Endothelial cell of umbilical vein (primary cell): Measurements from ENCODE around the gene RNGTT. TPM values are rescaled to one million over a fixed set of nuclear protein-coding genes. Genes with fewer than 3 reads are reported as not detected.

Source experiments
- BruUV-seq: library from RNA; stranded (reverse); fragments of 400-500 nt; replicated peaks from 2 replicates; lab custom pipeline; 2021; lab: Mats Ljungman, UMichigan
- CTCF ChIA-PET: fragments of 300-600, 350-600 bp; sonication (Branson Sonifier 250); formaldehyde crosslinking; loops from one replicate; lab custom pipeline; 2021; ENCODE audit warnings: antibody characterized with exemption, inconsistent platforms; lab: Charles Lee
- POLR2A ChIA-PET: fragments of 300-600, 350-600 bp; sonication (Branson Sonifier 250); formaldehyde crosslinking; loops from one replicate; lab custom pipeline; 2021; ENCODE audit warnings: antibody characterized with exemption, inconsistent platforms; lab: Charles Lee
- DNase-seq: peaks from one replicate; pipeline ENCODE4 v3.0.0-alpha.2; 2011; ENCODE audit warnings: low read depth, low spot score
- FAIRE-seq: peaks from 2 replicates; lab custom pipeline; 2011; peaks lifted over from hg19 to GRCh38; lab: Jason Lieb, UNC
- H2AFZ ChIP-seq: 2 replicates; pipeline ENCODE4 v1.6.0; 2012; ENCODE audit warnings: low read depth, low read length, control low read depth, inconsistent platforms
- H3K27ac ChIP-seq: 2 replicates; pipeline ENCODE4 v1.5.1; 2011; ENCODE audit warnings: low read depth, mild to moderate bottlenecking, control low read depth, low read length, moderate library complexity; ENCODE audit not compliant: insufficient read depth
- H3K27me3 ChIP-seq, 2 experiments: 2 replicates each; pipeline versions ENCODE4 v1.6.0 to v1.6.1; 2011; ENCODE audit warnings: low read length in 2 of 2, mixed read lengths in 1 of 2; ENCODE audit not compliant: control insufficient read depth in 2 of 2, insufficient read depth in 2 of 2
- H3K36me3 ChIP-seq, 2 experiments: 2 replicates in 1 of 2; 3 replicates in 1 of 2; pipeline ENCODE4 v1.5.1; 2011; ENCODE audit warnings: low read length in 2 of 2, mild to moderate bottlenecking in 1 of 2, moderate library complexity in 1 of 2; ENCODE audit not compliant: control insufficient read depth in 2 of 2, insufficient read depth in 2 of 2; ENCODE audit errors: extremely low read depth in 1 of 2
- H3K4me1 ChIP-seq: 3 replicates; pipeline ENCODE4 v1.5.1; 2011; ENCODE audit warnings: mild to moderate bottlenecking, low read length; ENCODE audit not compliant: control insufficient read depth, insufficient read depth; ENCODE audit errors: extremely low read depth
- H3K4me2 ChIP-seq: 2 replicates; pipeline ENCODE4 v1.6.1; 2011; ENCODE audit warnings: low read length, control low read depth, mixed read lengths; ENCODE audit not compliant: insufficient read depth
- H3K4me3 ChIP-seq, 3 experiments: fragments of 200-600 bp in 1 of 3; sonication (generic), shearing (Covaris generic) in 1 of 3; replicated peaks in 1 of 3; 2 replicates each; pipeline ENCODE4 v1.5.1; 2011 to 2016; ENCODE audit warnings: control low read depth in 3 of 3, low read length in 3 of 3, mild to moderate bottlenecking in 2 of 3, inconsistent platforms in 1 of 3, low read depth in 1 of 3, moderate library complexity in 1 of 3; ENCODE audit not compliant: insufficient read depth in 1 of 3
- H3K79me2 ChIP-seq: 2 replicates; pipeline ENCODE4 v1.6.0; 2012; ENCODE audit warnings: low read length, inconsistent platforms; ENCODE audit not compliant: control insufficient read depth, insufficient read depth
- H3K9ac ChIP-seq: replicated peaks from 2 replicates; pipeline ENCODE3; 2011; ENCODE audit warnings: low read length, control low read depth; ENCODE audit not compliant: insufficient read depth; ENCODE audit errors: extremely low read depth
- H3K9me1 ChIP-seq: replicated peaks from 3 replicates; pipeline ENCODE4 v1.6.0; 2011; ENCODE audit warnings: mild to moderate bottlenecking, low read length; ENCODE audit not compliant: control insufficient read depth, insufficient read depth; ENCODE audit errors: extremely low read depth
- H3K9me3 ChIP-seq: replicated peaks from 2 replicates; pipeline ENCODE4 v1.5.1; 2012; ENCODE audit warnings: low read length, inconsistent platforms; ENCODE audit not compliant: control insufficient read depth, insufficient read depth
- H4K20me1 ChIP-seq: replicated peaks from 2 replicates; pipeline ENCODE3; 2011; ENCODE audit warnings: mild to moderate bottlenecking, low read length; ENCODE audit not compliant: control insufficient read depth, insufficient read depth; ENCODE audit errors: extremely low read depth
- EZH2 ChIP-seq: IDR thresholded peaks from 2 replicates; pipeline ENCODE4 v1.6.1; 2012; ENCODE audit warnings: borderline replicate concordance, low read depth, mild to moderate bottlenecking, moderate library complexity, low read length, inconsistent platforms; ENCODE audit not compliant: severe bottlenecking
- FOS ChIP-seq: IDR thresholded peaks from 2 replicates; pipeline ENCODE4 v1.6.1; 2011; ENCODE audit warnings: mild to moderate bottlenecking, low read length, moderate library complexity, borderline replicate concordance; ENCODE audit not compliant: insufficient read depth
- GATA2 ChIP-seq: IDR thresholded peaks from 2 replicates; pipeline ENCODE4 v1.7.0; 2011; ENCODE audit warnings: low read depth, mild to moderate bottlenecking, moderate library complexity, mixed read lengths, low read length; ENCODE audit not compliant: insufficient read length, insufficient read depth
- JUN ChIP-seq: IDR thresholded peaks from 2 replicates; pipeline ENCODE4 v1.6.1; 2011; ENCODE audit warnings: borderline replicate concordance, low read depth; ENCODE audit not compliant: insufficient read length, insufficient read depth
- MYC ChIP-seq: IDR thresholded peaks from one replicate; pipeline ENCODE4 v1.6.1; 2011; ENCODE audit warnings: mild to moderate bottlenecking, low read depth, low read length
- POLR2A ChIP-seq: IDR thresholded peaks from 2 replicates; pipeline ENCODE4 v1.6.1; 2012; ENCODE audit warnings: low read depth, mild to moderate bottlenecking, control low read depth, low read length
- POLR2AphosphoS5 ChIP-seq: IDR thresholded peaks from 2 replicates; pipeline ENCODE4 v1.6.1; 2012; ENCODE audit warnings: low read depth, mild to moderate bottlenecking, control low read depth, low read length, moderate library complexity; ENCODE audit not compliant: insufficient read depth
- dilution Hi-C: fragments of 300-500 bp; cut with MboI; formaldehyde crosslinking; loops from one replicate; pipeline ENCODE4 v1.15.0; 2019; ENCODE audit warnings: low sequenced_read_pairs; ENCODE audit not compliant: extremely low pct_ligation_motif_present
- intact Hi-C: fragments of 100-400 bp; cut with micrococcal nuclease; formaldehyde crosslinking; loops from one replicate; pipeline ENCODE4 v1.10.0; 2022
- polyA plus RNA-seq, 4 experiments: library from polyadenylated mRNA; depleted of rRNA in 3 of 4; stranded (reverse) in 3 of 4; unstranded in 1 of 4; fragments of >200 nt; gene quantifications; 2 replicates each; pipeline versions ENCODE4 v1.2.1 to v1.2.3, GENCODE V29; 2011 to 2012; ENCODE audit warnings: missing spikeins in 1 of 4
- total RNA-seq: library from RNA; stranded (reverse); gene quantifications from 2 replicates; pipeline ENCODE4 v1.2.3, GENCODE V29; 2021
- TF ChIP-seq, protein P1 (sequence below): IDR thresholded peaks from 2 replicates; pipeline ENCODE4 v1.6.1; 2011; ENCODE audit not compliant: insufficient read depth, insufficient read length
- TF ChIP-seq, protein P2 (sequence below), 2 donors: IDR thresholded peaks; 1 replicate in 1 of 2; 2 replicates in 1 of 2; pipeline ENCODE4 v1.5.1; 2011; ENCODE audit warnings: low read length in 2 of 2, mild to moderate bottlenecking in 2 of 2, moderate library complexity in 2 of 2, control low read depth in 1 of 2, inconsistent platforms in 1 of 2, low read depth in 1 of 2; ENCODE audit not compliant: insufficient read depth in 1 of 2; ENCODE audit errors: extremely low read depth in 1 of 2

RNGTT gene
- total and polyA plus RNA-seq, 2 donors (not counting 3 experiments of a cell fraction or from before 2014, with no cell fraction given), result 2.1 to 13.1 TPM

DNA sequence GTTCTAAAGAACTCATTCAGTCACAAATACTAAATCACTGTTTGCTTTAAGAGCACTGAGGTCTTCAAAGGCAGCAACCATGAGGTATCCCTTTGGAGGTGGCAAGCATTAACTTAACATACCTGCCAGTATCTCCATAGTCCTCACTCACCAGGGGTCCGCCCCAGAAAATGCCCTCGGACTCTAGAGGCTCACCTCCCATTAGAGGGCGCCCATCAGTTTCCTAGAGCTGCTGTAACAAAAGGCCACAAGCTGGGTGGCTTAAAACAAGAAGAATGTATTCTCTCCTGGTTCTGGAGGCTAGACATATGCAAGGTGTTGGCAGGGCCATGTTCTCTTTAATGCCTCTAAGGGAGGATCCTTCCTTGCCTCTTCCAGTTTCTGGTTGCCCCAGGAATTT is 12.0 kb upstream of the RNGTT start:
- no peak overlapping the region for H3K9ac ChIP-seq
- H3K4me1 ChIP-seq, result no peaks in the 10 kb centered on the region
- dilution Hi-C loops (no loop called here), intact Hi-C loops (no loop called here)
- H3K9me3 ChIP-seq, result no peaks in the 10 kb centered on the region
- no peak for FAIRE-seq
- ChIA-PET POLR2A (no interaction called here), CTCF (interaction anchor here (1.0 to 4.2 kb wide), 2 partner anchors 7 to 104 kb away, joined by 3 to 16 read pairs; no protein-coding TSS in a partner anchor)
- no peaks in the 10 kb centered on the region for H3K36me3 ChIP-seq
- no peak overlapping the region for H3K27ac ChIP-seq
- no peak for TF ChIP-seq POLR2A
- no peak for TF ChIP-seq FOS
- TF ChIP-seq POLR2AphosphoS5, result no peak
- TF ChIP-seq EZH2, result no peak
- TF ChIP-seq, protein P1, sequence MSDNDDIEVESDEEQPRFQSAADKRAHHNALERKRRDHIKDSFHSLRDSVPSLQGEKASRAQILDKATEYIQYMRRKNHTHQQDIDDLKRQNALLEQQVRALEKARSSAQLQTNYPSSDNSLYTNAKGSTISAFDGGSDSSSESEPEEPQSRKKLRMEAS, result no peak
- TF ChIP-seq, protein P2, sequence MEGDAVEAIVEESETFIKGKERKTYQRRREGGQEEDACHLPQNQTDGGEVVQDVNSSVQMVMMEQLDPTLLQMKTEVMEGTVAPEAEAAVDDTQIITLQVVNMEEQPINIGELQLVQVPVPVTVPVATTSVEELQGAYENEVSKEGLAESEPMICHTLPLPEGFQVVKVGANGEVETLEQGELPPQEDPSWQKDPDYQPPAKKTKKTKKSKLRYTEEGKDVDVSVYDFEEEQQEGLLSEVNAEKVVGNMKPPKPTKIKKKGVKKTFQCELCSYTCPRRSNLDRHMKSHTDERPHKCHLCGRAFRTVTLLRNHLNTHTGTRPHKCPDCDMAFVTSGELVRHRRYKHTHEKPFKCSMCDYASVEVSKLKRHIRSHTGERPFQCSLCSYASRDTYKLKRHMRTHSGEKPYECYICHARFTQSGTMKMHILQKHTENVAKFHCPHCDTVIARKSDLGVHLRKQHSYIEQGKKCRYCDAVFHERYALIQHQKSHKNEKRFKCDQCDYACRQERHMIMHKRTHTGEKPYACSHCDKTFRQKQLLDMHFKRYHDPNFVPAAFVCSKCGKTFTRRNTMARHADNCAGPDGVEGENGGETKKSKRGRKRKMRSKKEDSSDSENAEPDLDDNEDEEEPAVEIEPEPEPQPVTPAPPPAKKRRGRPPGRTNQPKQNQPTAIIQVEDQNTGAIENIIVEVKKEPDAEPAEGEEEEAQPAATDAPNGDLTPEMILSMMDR (IDR thresholded peaks at IDR 0.05; ENCODE audit: extremely low read depth in 1 of 2, insufficient read depth in 1 of 2, low read depth in 1 of 2, low read length in 2 of 2), result no peak
- TF ChIP-seq JUN, result no peak
- TF ChIP-seq GATA2, result no peak
- no peak for TF ChIP-seq MYC
- no peak overlapping the region for H3K4me3 ChIP-seq
- no peak for DNase-seq
- H3K79me2 ChIP-seq, result no peaks in the 10 kb centered on the region
- no peak overlapping the region for H2AFZ ChIP-seq
- no peak overlapping the region for H3K4me2 ChIP-seq
- H3K9me1 ChIP-seq, result no peaks in the 10 kb centered on the region
- H3K27me3 ChIP-seq, result no peaks in the 10 kb centered on the region
- BruUV-seq, result no TSS peak
- H4K20me1 ChIP-seq, result no peaks in the 10 kb centered on the region
